D721Med (cell line): ENCODE data around the gene XPO4.
A peak's percentile ranks its signal among the peaks of the same experiment; 100 is the strongest.

Source experiments
- DNase-seq: peaks from one replicate; pipeline ENCODE4 v3.0.0; 2011; ENCODE audit warnings: low spot score; ENCODE audit not compliant: insufficient read length
- FAIRE-seq: peaks from 2 replicates; lab custom pipeline; 2011; peaks lifted over from hg19 to GRCh38; lab: Jason Lieb, UNC
- CTCF ChIP-seq: IDR thresholded peaks from 2 replicates; pipeline ENCODE4 v1.5.1; 2012; ENCODE audit warnings: mild to moderate bottlenecking, control low read depth; ENCODE audit not compliant: insufficient read depth; ENCODE audit errors: missing control alignments

Gene XPO4

GRCh38 chr13:20780317-20780716 is 122.2 kb downstream of the XPO4 start:
- no peak for FAIRE-seq
- no peak for TF ChIP-seq CTCF
- no peak for DNase-seq

GRCh38 chr13:20779405-20779804 is 123.1 kb downstream of the XPO4 start:
- FAIRE-seq, result no peak
- DNase-seq, result no peak
- no peak for TF ChIP-seq CTCF

- DNase-seq (no peak), FAIRE-seq (no peak)
- no peak for TF ChIP-seq CTCF
Observed at GRCh38 chr13:20778311-20778710, 124.2 kb downstream of the XPO4 start.

- no peak for FAIRE-seq
- TF ChIP-seq CTCF, result no peak
- no peak for DNase-seq
Observed at GRCh38 chr13:20776751-20777150, 125.8 kb downstream of the XPO4 start.

GRCh38 chr13:20775961-20776360 is 126.6 kb downstream of the XPO4 start:
- FAIRE-seq, result peak; percentile 29
- DNase-seq, result no peak
- no peak for TF ChIP-seq CTCF

- FAIRE-seq (no peak), DNase-seq (no peak)
- TF ChIP-seq CTCF, result no peak
Observed at GRCh38 chr13:20774746-20775145, 127.8 kb downstream of the XPO4 start.

- no peak for DNase-seq
- no peak for FAIRE-seq
- no peak for TF ChIP-seq CTCF
Observed at GRCh38 chr13:20773194-20774080, 129.1 kb downstream of the XPO4 start, which contains the start of gene EEF1AKMT1. TSS of gene EEF1AKMT1 (minus strand) at chr13:20773961. CDS start at chr13:20757598, 16,363 bp downstream.
